Stimulated activated naive CD8-positive, alpha-beta T cell treated with anti-CD3 and anti-CD28 coated beads, Interleukin-15, Interleukin-2, amounts not matched to agents 100 ng/mL and 50 ng/mL, for 24 hours (primary cell): Measurements from ENCODE around the gene SPRED1.

ENCODE experiments used
- H3K27ac Mint-ChIP-seq: one replicate; pipeline ENCODE4 v1.8.0; 2021; ENCODE audit warnings: mild to moderate bottlenecking, mixed read lengths
- H3K27me3 Mint-ChIP-seq: one replicate; pipeline ENCODE4 v1.8.0; 2021; ENCODE audit warnings: mixed read lengths
- H3K36me3 Mint-ChIP-seq: one replicate; pipeline ENCODE4 v1.8.0; 2021; ENCODE audit warnings: low read depth, mixed read lengths
- H3K4me1 Mint-ChIP-seq: one replicate; pipeline ENCODE4 v1.8.0; 2021; ENCODE audit warnings: low read depth, mixed read lengths
- H3K4me3 Mint-ChIP-seq: one replicate; pipeline ENCODE4 v1.8.0; 2021; ENCODE audit warnings: mild to moderate bottlenecking, mixed read lengths
- H3K9me3 Mint-ChIP-seq: one replicate; pipeline ENCODE4 v1.8.0; 2021; ENCODE audit warnings: mixed read lengths

SPRED1 gene

DNA sequence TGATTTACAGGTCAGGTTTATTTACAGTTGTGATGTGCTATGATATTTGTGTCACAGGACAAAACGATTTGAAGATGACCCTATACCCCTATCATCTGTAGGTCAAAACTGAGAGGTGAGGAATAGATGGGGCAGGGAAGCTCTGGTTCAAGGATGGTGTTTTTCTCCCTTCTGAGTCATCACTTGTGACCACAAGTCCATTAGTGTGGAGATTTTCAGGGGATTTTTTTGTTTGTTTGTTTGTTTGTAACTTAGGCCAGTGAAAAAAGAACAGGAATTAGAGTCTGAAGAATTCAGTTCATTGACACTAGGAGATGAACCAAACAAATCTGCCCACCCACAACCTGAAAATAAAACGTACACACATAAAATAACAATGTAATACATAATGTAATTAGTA, 138.6 kb downstream of the SPRED1 start:
- H3K4me1 Mint-ChIP-seq, result no peaks in the 10 kb centered on the region
- no peaks in the 10 kb centered on the region for H3K36me3 Mint-ChIP-seq
- no peaks in the 10 kb centered on the region for H3K9me3 Mint-ChIP-seq
- H3K27me3 Mint-ChIP-seq, result peaks cover 36% of the 10 kb centered on the region
- H3K27ac Mint-ChIP-seq, result no peak overlapping the region
- H3K4me3 Mint-ChIP-seq, result no peak overlapping the region

DNA sequence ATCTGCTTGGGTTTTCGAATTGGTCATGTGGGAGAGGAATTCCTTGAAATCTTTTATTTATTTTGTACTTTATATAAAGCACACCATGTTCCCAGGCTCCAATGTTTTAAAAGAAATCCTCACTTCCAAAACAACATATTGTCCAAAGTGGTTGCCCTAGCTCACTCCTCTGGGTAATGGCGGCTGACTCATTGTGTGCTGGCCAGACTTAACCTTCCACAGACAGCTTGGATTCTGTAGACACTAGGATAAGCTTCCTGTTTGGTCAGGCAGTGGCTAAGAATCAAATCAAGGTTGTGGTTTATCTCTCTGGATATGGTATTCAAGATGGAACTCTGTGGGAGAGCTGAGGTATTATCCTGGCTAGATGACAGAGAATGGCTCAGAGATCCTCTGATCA, 145.5 kb downstream of the SPRED1 start:
- H3K36me3 Mint-ChIP-seq, result no peaks in the 10 kb centered on the region
- H3K27ac Mint-ChIP-seq, result no peak overlapping the region
- peaks cover 42% of the 10 kb centered on the region for H3K27me3 Mint-ChIP-seq
- no peaks in the 10 kb centered on the region for H3K9me3 Mint-ChIP-seq
- no peak overlapping the region for H3K4me3 Mint-ChIP-seq
- H3K4me1 Mint-ChIP-seq, result no peaks in the 10 kb centered on the region

DNA sequence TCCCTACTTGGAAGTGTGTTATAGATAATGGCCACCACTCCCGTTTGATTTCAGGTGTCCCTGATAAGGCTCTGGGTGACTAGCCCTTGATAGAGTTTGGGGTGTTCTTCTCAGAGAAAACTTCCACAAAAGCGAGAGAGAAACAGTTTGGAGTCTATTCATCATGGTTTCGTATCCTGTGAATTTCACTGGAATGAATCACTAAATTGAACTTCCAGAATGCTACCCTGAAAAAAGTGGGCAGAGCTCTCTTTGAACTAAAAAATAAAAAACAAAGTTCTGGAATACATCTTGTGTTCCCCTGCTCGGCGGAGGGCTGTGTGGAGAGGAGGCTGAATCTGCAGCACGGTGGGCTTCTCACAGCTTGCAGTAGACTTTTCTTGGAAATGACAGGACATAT, 148.5 kb downstream of the SPRED1 start:
- peaks cover 37% of the 10 kb centered on the region for H3K27me3 Mint-ChIP-seq
- H3K9me3 Mint-ChIP-seq, result no peaks in the 10 kb centered on the region
- H3K4me1 Mint-ChIP-seq, result no peaks in the 10 kb centered on the region
- no peak overlapping the region for H3K27ac Mint-ChIP-seq
- H3K4me3 Mint-ChIP-seq, result no peak overlapping the region
- H3K36me3 Mint-ChIP-seq, result no peaks in the 10 kb centered on the region

GRCh38 chr15:38401701-38402100, 149.1 kb downstream of the SPRED1 start:
- no peaks in the 10 kb centered on the region for H3K9me3 Mint-ChIP-seq
- no peak overlapping the region for H3K4me3 Mint-ChIP-seq
- no peak overlapping the region for H3K27ac Mint-ChIP-seq
- H3K27me3 Mint-ChIP-seq, result peaks cover 34% of the 10 kb centered on the region
- no peaks in the 10 kb centered on the region for H3K4me1 Mint-ChIP-seq
- no peaks in the 10 kb centered on the region for H3K36me3 Mint-ChIP-seq

DNA sequence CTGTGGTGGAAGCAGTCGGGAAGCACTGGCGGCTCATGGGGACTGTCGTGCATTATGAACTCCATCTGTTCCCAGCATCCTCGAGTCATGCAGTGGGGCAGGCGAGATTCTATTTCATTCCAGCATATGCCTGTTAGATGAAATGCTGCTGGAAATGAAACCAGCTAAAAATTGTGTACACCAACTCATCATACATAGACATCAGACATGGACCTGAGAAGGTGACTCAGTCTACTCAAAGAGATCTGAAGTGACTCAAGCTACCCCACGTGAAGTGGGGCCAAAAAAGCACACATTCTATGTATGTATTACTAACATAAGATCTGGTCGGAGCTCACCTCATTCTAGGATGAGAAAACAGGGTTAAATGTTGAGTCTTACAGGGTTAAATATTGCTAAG, 153.8 kb downstream of the SPRED1 start:
- Mint-ChIP-seq H3K4me3 (no peak overlapping the region), H3K27ac (no peak overlapping the region), H3K27me3 (peaks cover 15% of the 10 kb centered on the region), H3K9me3 (no peaks in the 10 kb centered on the region), H3K36me3 (no peaks in the 10 kb centered on the region), H3K4me1 (no peaks in the 10 kb centered on the region)
